B cell (primary cell): Measurements from ENCODE around the gene RPS25. TPM values are rescaled to one million over a fixed set of nuclear protein-coding genes. Genes with fewer than 3 reads are reported as not detected.
A peak's percentile ranks its signal among the peaks of the same experiment; 100 is the strongest.

Experiments
- ATAC-seq: fragments of 200-7000 bp; cut with Tn5 transposase; one replicate; pipeline ENCODE4 v1.10.0; 2021; ENCODE audit warnings: low read depth, mild to moderate bottlenecking, moderate number of reproducible peaks, moderate library complexity
- CTCF ChIA-PET: fragments of 350-600 bp; sonication (Branson Sonifier 250); formaldehyde crosslinking; loops from one replicate; lab custom pipeline; 2021; ENCODE audit warnings: antibody characterized with exemption, inconsistent platforms; lab: Charles Lee
- POLR2A ChIA-PET: fragments of 350-600 bp; sonication (Branson Sonifier 250); formaldehyde crosslinking; loops from one replicate; lab custom pipeline; 2021; ENCODE audit warnings: antibody characterized with exemption; lab: Charles Lee
- DNase-seq: peaks from one replicate; pipeline ENCODE4 v3.0.0; 2013
- H2AFZ ChIP-seq: 2 replicates; pipeline ENCODE4 v1.6.1; 2012; ENCODE audit warnings: mild to moderate bottlenecking, low read depth, low read length; ENCODE audit not compliant: insufficient read depth, poor library complexity, severe bottlenecking
- H3K27ac ChIP-seq, 2 donors: 1 replicate in 1 of 2; 2 replicates in 1 of 2; pipeline ENCODE4 v1.5.1; 2012 to 2013; ENCODE audit warnings: low read length in 2 of 2, mild to moderate bottlenecking in 2 of 2, moderate library complexity in 1 of 2
- H3K27me3 ChIP-seq, 4 experiments: fragments of 200-600 bp in 1 of 4; sonication (generic) in 1 of 4; replicated peaks in 1 of 4; 1 replicate in 2 of 4; 2 replicates in 2 of 4; pipeline versions ENCODE4 v1.6.1 to v1.7.0; 2013 to 2016; ENCODE audit warnings: low read length in 3 of 4, mild to moderate bottlenecking in 2 of 4, mixed read lengths in 1 of 4, moderate library complexity in 1 of 4; ENCODE audit not compliant: insufficient read depth in 4 of 4, control insufficient read depth in 3 of 4; ENCODE audit errors: control extremely low read depth in 1 of 4
- H3K36me3 ChIP-seq, 2 experiments: replicated peaks in 1 of 2; 1 replicate in 1 of 2; 2 replicates in 1 of 2; pipeline versions ENCODE4 v1.6.1 to v1.7.1; 2013; ENCODE audit warnings: low read length in 1 of 2; ENCODE audit not compliant: insufficient read depth in 2 of 2, control insufficient read depth in 1 of 2; ENCODE audit errors: control extremely low read depth in 1 of 2, extremely low read depth in 1 of 2
- H3K4me1 ChIP-seq, 2 donors: fragments of 200-600 bp in 1 of 2; sonication (generic) in 1 of 2; 1 replicate in 1 of 2; 2 replicates in 1 of 2; pipeline versions ENCODE4 v1.5.1 to v1.6.1; 2013 to 2017; ENCODE audit warnings: low read length in 2 of 2; ENCODE audit not compliant: control insufficient read depth in 2 of 2, insufficient read depth in 2 of 2
- H3K4me2 ChIP-seq: replicated peaks from 2 replicates; pipeline ENCODE3; 2012; ENCODE audit warnings: mild to moderate bottlenecking, low read depth, low read length; ENCODE audit not compliant: poor library complexity, severe bottlenecking
- H3K4me3 ChIP-seq, 5 experiments: fragments of 200-600 bp in 1 of 5; sonication (generic) in 1 of 5; 1 replicate in 3 of 5; 2 replicates in 2 of 5; pipeline versions ENCODE4 v1.5.1 to v1.7.0; 2011 to 2016; ENCODE audit warnings: low read length in 4 of 5, mild to moderate bottlenecking in 4 of 5, low read depth in 2 of 5, control low read depth in 1 of 5, moderate library complexity in 1 of 5; ENCODE audit not compliant: insufficient read depth in 1 of 5; ENCODE audit errors: control extremely low read depth in 1 of 5, extremely low read depth in 1 of 5
- H3K79me2 ChIP-seq: fragments of 200-600 bp; sonication (generic); one replicate; pipeline ENCODE4 v1.6.0; 2016; ENCODE audit warnings: low read length; ENCODE audit not compliant: control insufficient read depth, insufficient read depth
- H3K9ac ChIP-seq: fragments of 200-600 bp; sonication (generic); 2 replicates; pipeline ENCODE4 v1.6.1; 2017; ENCODE audit warnings: mild to moderate bottlenecking, low read length, moderate library complexity
- H3K9me3 ChIP-seq, 3 donors: one replicate each; pipeline versions ENCODE4 v1.6.1 to v1.7.1; 2013; ENCODE audit warnings: low read length in 2 of 3; ENCODE audit not compliant: control insufficient read depth in 2 of 3, insufficient read depth in 1 of 3; ENCODE audit errors: control extremely low read depth in 1 of 3
- H4K20me1 ChIP-seq: 2 replicates; pipeline ENCODE4 v1.6.0; 2012; ENCODE audit warnings: mild to moderate bottlenecking, low read length; ENCODE audit not compliant: insufficient read depth, control insufficient read depth, poor library complexity, severe bottlenecking
- H3K27ac Mint-ChIP-seq: one replicate; pipeline ENCODE4 v1.8.0; 2021; ENCODE audit warnings: mixed read lengths
- H3K27me3 Mint-ChIP-seq: one replicate; pipeline ENCODE4 v1.8.0; 2021; ENCODE audit warnings: mixed read lengths
- H3K4me1 Mint-ChIP-seq: one replicate; pipeline ENCODE4 v1.8.0; 2021; ENCODE audit warnings: mixed read lengths
- H3K4me3 Mint-ChIP-seq: one replicate; pipeline ENCODE4 v1.8.0; 2021; ENCODE audit warnings: mixed read lengths
- H3K9me3 Mint-ChIP-seq: one replicate; pipeline ENCODE4 v1.8.0; 2022; ENCODE audit warnings: mixed read lengths; ENCODE audit not compliant: insufficient read depth
- CTCF ChIP-seq: fragments of 200-600 bp; IDR thresholded peaks from one replicate; pipeline ENCODE4 v1.8.0; 2022; ENCODE audit warnings: antibody characterized with exemption, mild to moderate bottlenecking
- EZH2 ChIP-seq: IDR thresholded peaks from 2 replicates; pipeline ENCODE4 v1.6.1; 2012; ENCODE audit warnings: borderline replicate concordance, low read depth, mild to moderate bottlenecking, moderate library complexity, low read length; ENCODE audit not compliant: insufficient read depth, poor library complexity, severe bottlenecking
- WGBS: methylation state at CpG from one replicate; pipeline ENCODE4 v1.1.5; 2013; ENCODE audit warnings: missing lambda C conversion rate; ENCODE audit not compliant: insufficient coverage; 5-methylcytosine and 5-hydroxymethylcytosine counted together
- intact Hi-C: fragments of 100-400 bp; cut with micrococcal nuclease; formaldehyde crosslinking; loops from one replicate; pipeline ENCODE4 v1.10.0; 2022
- polyA plus RNA-seq: library from polyadenylated mRNA; depleted of rRNA; stranded (reverse); fragments of >200 nt; gene quantifications from 2 replicates; pipeline ENCODE4 v1.2.3, GENCODE V29; 2012
- total RNA-seq, 2 donors: library from RNA; stranded (reverse); fragments of 120-200 nt in 1 of 2; gene quantifications; 1 replicate in 1 of 2; 2 replicates in 1 of 2; pipeline versions ENCODE4 v1.2.3 to v1.2.4, GENCODE V29; 2013 to 2022

The RPS25 gene
- total and polyA plus RNA-seq, 2 donors (not counting 1 experiment from before 2014, with no cell fraction given): 1,823 to 2,003 TPM

- DNase-seq: no peak
- 11% methylated on average over 13 of the region's 13 CpGs for WGBS
Measured at GRCh38 chr11:119030029-119030328, 11.8 kb upstream of the RPS25 start.

More at GRCh38 chr11:119030029-119030328, 11.8 kb upstream of the RPS25 start:
- H4K20me1 ChIP-seq: no peaks in the 10 kb centered on the region
- H3K9me3 ChIP-seq: no peaks in the 10 kb centered on the region
- no peaks in the 10 kb centered on the region for H3K27me3 Mint-ChIP-seq
- H3K79me2 ChIP-seq: peaks cover 16% of the 10 kb centered on the region
- intact Hi-C loops: loop anchor here (1.0 kb wide), 6 partner anchors 12 to 91 kb away; partner anchors contain the start of genes CENATAC, HINFP, HYOU1 and RPS25
- POLR2A ChIA-PET: interaction anchor here (0.9 to 1.5 kb wide), 3 partner anchors 11 to 72 kb away, joined by 3 to 5 read pairs (median 3); partner anchors contain the start of genes DPAGT1, RPS25 and TRAPPC4
- peak overlapping the region in 1 of 2 donors; percentile 74 for H3K27ac ChIP-seq
- ATAC-seq: no peak
- H3K4me3 ChIP-seq: peak overlapping the region in 4 of 5 experiments; percentile 80 to 89 (median 86)
- no peak for TF ChIP-seq CTCF
- TF ChIP-seq EZH2: no peak
- no peaks in the 10 kb centered on the region for H3K27me3 ChIP-seq
- H3K27ac Mint-ChIP-seq: peak overlapping the region; percentile 23
- peaks cover 4 to 10% of the 10 kb centered on the region in 2 donors for H3K4me1 ChIP-seq
- no peaks in the 10 kb centered on the region for H3K9me3 Mint-ChIP-seq
- H3K4me2 ChIP-seq: peak overlapping the region; percentile 92
- H3K4me3 Mint-ChIP-seq: peak overlapping the region; percentile 92
- H3K36me3 ChIP-seq: peaks cover 0 to 11% of the 10 kb centered on the region in 2 experiments
- peaks cover 20% of the 10 kb centered on the region for H3K4me1 Mint-ChIP-seq
- peak overlapping the region; percentile 85 for H3K9ac ChIP-seq
- H2AFZ ChIP-seq: peak overlapping the region; percentile 98
- CTCF ChIA-PET: interaction anchor here (1.1 to 3.2 kb wide), 4 partner anchors 11 to 56 kb away, joined by 3 to 14 read pairs (median 4); partner anchors contain the start of genes RPS25 and TRAPPC4
